Kasumi-1 (cell line): ENCODE results near the gene PSENEN.
"Not testable (repeated sequence)": the region's sequence is repeated elsewhere in the genome, so short reads cannot be mapped to it uniquely, and the experiment has no call there.

Source experiments
- DNase-seq, 2 experiments: peaks; one replicate each; lab custom pipeline; 2025; lab: John Stamatoyannopoulos, UW

PSENEN gene

DNA sequence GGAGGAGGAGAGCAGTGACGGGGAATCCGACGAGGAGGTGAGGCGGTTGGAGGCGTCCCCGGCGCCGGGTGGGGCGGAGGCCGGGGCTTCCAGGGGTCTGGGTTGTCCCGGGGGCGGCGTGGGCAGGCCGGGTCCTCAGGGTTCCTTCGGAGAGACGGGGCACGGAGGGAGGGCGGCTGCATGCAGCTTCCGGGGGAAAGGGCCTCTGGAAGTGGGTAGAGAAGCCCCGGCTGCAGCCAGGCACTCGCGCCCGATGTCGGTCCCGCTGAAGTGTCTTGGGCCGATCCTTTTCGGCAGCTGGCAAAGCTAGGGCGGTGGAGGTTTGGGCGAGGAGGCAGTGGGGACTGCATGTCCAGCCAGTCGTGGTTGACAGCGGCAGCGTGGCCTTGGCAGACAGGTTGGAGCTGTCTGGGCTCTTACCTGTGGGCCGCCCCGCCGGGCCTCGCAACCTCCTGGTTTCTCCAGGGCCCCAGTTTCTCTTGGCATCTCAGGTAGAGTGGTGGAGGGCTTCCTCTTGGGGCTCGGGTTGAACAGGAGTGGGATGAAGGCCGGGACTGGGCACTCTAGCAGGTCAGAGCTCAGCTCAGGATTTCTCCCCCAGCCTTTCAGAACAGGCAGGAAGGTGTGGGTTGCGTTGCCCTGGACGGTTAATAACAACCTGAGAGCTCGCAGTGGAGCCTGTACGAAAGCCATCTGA, 27.0 kb upstream of the PSENEN start:
- DNase-seq, result peak; percentile 11 to 24

DNA sequence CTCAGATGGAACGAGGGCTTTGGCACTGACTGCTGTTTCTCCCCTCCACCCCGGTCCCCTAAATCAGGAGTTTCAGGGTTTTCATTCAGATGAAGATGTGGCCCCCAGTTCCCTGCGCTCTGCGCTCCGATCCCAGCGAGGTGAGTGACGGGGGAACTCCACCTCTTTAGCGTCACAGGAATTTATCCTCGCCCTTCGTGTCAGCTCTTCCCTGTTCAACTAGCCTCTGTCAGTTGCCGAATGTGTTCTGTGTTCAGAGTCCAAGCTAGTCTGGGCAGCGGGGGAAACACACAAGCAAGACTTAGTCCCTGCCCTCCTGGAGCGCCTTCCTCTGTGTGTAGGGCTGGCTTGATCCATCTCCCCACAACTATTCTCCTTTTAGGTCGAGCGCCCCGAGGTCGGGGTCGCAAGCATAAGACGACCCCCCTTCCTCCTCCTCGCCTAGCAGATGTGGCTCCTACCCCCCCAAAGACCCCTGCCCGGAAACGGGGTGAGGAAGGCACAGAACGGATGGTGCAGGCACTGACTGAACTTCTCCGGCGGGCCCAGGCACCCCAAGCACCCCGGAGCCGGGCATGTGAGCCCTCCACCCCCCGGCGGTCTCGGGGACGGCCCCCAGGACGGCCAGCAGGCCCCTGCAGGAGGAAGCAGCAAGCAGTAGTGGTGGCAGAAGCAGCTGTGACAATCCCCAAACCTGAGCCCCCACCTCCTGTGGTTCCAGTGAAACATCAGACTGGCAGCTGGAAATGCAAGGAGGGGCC, 25.9 kb upstream of the PSENEN start:
- no peak for DNase-seq

DNA sequence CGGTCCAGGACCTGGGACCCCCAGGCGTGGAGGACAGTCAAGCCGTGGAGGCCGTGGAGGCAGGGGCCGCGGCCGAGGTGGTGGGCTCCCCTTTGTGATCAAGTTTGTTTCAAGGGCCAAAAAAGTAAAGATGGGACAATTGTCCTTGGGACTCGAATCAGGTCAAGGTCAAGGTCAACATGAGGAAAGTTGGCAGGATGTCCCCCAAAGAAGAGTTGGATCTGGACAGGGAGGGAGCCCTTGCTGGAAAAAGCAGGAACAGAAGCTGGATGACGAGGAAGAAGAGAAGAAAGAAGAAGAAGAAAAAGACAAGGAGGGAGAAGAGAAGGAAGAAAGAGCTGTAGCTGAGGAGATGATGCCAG, 25.3 kb upstream of the PSENEN start:
- DNase-seq, result no peak

DNA sequence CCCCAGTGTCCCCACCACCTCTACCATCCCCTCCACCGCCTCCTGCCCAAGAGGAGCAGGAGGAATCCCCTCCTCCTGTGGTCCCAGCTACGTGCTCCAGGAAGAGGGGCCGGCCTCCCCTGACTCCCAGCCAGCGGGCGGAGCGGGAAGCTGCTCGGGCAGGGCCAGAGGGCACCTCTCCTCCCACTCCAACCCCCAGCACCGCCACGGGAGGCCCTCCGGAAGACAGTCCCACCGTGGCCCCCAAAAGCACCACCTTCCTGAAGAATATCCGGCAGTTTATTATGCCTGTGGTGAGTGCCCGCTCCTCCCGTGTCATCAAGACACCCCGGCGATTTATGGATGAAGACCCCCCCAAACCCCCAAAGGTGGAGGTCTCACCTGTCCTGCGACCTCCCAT, 24.8 kb upstream of the PSENEN start:
- DNase-seq, result no peak

DNA sequence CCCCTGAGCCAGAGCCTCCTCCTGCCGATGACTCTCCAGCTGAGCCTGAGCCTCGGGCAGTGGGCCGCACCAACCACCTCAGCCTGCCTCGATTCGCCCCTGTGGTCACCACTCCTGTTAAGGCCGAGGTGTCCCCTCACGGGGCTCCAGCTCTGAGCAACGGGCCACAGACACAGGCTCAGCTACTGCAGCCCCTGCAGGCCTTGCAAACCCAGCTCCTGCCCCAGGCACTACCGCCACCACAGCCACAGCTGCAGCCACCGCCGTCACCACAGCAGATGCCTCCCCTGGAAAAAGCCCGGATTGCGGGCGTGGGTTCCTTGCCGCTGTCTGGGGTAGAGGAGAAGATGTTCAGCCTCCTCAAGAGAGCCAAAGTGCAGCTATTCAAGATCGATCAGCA, 24.1 kb upstream of the PSENEN start:
- no peak for DNase-seq

DNA sequence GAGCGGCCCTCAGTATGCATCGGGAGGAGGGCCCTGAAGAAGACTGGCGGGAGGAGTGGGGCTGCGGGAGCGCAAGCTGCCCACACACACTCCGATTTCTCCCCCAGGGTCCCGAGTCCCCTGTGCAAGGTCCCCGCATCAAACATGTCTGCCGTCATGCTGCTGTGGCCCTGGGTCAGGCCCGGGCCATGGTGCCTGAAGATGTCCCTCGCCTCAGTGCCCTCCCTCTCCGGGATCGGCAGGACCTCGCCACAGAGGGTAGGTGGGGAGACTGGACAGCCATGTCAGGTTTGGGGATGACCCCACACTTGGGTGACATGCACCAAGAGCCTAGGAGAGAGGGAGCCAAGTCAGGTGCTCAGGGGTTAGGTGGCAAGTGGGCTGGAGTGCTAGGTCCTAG, 23.0 kb upstream of the PSENEN start:
- DNase-seq, result no peak

DNA sequence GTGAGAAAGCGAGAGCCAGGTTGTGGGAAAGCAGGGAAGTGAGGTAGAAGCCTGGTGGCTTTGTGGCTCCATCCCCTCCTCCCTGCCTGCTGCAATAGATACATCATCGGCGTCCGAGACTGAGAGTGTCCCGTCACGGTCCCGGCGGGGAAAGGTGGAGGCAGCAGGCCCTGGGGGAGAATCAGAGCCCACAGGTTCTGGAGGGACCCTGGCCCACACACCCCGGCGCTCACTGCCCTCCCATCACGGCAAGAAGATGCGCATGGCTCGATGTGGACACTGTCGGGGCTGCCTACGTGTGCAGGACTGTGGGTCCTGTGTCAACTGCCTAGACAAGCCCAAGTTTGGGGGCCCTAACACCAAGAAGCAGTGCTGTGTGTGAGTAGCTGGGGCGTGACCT, 22.6 kb upstream of the PSENEN start:
- no peak for DNase-seq

DNA sequence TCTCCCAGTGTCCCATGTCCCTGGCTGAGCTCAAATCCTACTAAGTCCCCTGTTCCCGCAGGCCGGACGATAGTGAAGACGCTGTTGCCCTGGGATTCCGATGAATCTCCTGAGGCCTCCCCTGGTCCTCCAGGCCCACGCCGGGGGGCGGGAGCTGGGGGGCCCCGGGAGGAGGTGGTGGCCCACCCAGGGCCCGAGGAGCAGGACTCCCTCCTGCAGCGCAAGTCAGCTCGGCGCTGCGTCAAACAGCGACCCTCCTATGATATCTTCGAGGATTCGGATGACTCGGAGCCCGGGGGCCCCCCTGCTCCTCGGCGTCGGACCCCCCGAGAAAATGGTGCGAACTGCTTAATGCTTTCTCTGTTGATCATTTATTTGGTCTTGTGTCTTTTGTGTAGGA, 21.8 kb upstream of the PSENEN start:
- DNase-seq, result no peak

DNA sequence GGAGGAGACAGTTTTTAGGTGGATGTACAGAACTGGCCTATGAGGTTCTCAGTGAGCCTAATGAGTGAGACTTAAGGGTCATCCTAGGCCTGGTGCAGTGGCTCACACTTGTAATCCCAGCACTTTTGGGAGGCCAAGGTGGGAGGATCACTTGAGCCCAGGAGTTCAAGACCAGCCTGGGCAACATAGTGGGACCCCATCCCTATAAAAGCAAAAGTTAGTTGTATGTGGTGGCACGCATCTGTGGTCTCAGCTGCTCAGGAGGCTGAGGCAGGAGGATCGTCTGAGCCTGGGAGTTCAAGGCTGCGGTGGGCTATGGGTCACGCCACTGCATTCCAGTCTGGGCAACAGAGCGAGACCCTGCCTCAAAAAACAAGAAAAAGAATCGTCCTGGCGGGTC, 21.3 kb upstream of the PSENEN start:
- DNase-seq, result not testable (repeated sequence)

DNA sequence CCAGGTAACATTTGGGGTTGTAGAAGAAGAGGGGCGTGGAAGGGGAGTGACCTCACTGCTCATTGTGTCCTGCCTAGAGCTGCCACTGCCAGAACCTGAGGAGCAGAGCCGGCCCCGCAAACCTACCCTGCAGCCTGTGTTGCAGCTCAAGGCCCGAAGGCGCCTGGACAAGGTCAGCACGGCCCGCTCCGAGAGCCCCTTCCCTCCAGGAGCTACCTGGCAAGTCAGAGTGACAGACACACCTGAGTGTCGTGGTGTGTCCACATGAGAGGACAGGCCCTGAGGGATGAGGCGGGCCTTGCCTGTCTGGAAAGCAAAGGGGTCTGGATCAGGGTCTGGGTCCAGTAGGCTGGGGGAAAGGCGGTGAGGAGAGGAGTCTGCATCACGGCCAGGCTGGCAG, 20.9 kb upstream of the PSENEN start:
- no peak for DNase-seq

DNA sequence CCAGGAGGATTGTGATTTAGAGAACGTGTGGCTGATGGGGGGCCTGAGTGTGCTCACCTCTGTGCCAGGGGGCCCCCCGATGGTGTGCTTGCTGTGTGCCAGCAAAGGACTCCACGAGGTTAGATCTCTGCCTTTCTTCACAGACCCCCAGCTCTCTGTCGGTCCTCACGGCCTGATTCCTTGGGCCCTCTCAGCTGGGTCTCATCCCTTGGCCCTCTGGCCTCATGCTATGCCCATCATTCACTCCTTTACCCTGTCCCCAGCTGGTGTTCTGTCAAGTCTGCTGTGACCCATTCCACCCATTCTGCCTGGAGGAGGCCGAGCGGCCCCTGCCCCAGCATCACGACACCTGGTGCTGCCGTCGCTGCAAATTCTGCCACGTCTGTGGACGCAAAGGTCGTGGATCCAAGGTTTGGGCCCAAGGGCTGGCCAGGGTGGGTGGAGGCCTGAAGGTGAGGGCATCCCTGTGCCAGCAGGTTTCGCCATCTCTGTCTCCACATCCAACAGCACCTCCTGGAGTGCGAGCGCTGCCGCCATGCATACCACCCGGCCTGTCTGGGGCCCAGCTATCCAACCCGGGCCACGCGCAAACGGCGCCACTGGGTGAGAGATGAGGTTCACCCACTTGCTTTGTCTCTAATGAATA, 20.1 kb upstream of the PSENEN start:
- no peak for DNase-seq

DNA sequence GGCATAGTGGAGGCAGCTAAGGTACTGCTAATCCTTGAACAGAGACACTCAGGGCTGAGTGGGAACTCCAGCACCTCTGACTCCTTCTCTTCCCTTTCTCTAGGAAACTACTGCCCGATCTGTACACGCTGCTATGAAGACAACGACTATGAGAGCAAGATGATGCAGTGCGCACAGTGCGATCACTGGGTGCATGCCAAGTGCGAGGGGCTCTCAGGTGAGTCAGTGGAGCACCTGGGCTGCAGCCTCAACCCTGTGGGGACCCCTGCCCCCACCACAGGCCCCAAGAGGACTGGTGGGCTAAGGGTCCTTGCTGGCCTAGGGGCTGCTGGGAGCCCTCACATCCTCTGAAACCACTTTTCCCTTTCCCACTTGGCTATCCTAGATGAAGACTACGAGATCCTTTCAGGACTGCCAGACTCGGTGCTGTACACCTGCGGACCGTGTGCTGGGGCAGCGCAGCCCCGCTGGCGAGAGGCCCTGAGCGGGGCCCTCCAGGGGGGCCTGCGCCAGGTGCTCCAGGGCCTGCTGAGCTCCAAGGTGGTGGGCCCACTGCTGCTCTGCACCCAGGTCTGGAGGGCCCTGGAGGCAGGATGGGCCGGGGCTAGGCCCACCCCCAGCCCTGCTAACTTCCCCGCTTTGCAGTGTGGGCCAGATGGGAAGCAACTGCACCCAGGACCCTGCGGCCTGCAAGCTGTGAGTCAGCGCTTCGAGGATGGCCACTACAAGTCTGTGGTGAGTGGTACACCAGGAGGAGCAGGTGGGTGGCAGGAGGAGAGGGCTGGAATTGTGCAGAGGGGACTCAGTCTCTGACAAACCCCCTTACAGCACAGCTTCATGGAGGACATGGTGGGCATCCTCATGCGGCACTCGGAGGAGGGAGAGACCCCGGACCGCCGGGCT, 18.1 kb upstream of the PSENEN start:
- DNase-seq, result no peak

DNA sequence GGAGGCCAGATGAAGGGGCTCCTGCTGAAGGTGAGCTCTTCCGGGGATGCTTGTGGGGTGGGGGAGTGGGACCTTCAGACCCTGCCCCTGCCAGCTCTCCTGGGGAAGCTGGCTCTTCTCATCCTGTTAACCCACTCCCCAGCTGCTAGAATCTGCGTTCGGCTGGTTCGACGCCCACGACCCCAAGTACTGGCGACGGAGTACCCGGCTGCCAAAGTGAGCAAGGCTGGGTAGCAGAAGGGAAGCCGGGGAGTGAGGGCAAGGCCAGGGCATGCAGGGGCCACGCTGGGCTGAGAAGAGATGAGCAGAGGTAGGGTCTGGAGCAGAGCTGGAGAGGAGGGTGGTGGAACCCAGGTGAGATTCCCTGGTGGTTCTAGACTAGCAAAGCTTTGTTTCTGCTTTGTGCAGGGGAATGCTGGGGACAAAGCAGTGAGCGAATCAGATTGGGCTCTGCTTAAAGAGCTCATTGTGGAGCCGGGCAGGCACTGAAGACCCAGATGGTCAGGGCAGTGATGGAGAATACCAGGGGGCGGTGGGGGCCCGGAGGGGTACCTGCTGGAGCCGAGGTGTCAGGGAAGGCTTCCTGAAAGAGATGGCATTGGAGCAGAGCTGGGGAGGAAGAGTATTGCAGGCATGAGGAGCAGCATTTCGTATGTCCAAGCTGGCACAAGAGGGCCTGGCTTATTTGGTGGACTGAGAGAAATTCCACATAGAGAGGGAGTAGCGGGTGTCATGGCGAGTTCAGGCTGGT, 17.3 kb upstream of the PSENEN start:
- DNase-seq, result no peak

DNA sequence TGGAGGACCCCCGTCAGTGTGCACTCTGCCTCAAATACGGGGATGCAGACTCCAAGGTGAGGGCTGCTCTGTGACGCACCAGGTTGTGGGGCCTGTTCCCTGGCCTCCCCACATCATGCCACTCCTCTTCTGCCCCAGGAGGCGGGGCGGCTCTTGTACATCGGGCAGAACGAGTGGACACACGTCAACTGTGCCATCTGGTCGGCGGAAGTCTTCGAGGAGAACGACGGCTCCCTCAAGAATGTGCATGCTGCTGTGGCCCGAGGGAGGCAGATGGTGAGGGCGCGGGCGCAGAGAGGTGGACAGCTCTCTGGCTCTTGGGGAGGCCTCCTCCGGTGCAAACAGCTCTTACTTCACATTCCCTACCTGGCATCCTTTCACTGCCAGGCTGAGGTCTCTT, 16.4 kb upstream of the PSENEN start:
- DNase-seq, result no peak

DNA sequence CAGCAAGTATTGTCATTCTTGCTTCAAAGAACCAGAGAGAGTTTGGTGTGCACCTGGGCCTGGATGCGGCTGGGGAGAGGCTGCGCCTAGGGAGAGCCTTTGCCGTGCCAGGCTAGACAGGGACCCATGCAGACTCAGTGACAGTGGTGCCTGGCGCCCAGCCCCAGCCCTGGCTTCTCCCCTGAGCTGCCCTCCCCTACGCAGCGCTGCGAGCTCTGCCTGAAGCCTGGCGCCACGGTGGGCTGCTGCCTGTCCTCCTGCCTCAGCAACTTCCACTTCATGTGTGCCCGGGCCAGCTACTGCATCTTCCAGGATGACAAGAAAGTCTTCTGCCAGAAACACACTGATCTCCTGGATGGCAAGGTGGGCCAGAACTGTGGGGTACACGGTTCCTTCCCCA, 15.7 kb upstream of the PSENEN start:
- DNase-seq, result no peak

DNA sequence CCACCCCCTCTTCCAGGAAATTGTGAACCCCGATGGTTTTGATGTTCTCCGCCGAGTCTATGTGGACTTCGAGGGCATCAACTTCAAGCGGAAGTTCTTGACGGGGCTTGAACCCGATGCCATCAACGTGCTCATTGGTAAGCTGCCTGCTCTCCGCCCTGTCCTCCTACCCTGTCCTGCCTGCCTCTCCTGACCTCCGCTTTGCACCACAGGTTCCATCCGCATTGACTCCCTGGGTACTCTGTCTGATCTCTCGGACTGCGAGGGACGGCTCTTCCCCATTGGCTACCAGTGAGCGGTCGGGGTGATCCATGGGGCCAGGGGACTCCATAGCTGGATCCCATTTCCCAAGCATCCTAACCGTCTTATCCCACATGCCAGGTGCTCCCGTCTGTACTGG, 15.1 kb upstream of the PSENEN start:
- DNase-seq, result no peak

DNA sequence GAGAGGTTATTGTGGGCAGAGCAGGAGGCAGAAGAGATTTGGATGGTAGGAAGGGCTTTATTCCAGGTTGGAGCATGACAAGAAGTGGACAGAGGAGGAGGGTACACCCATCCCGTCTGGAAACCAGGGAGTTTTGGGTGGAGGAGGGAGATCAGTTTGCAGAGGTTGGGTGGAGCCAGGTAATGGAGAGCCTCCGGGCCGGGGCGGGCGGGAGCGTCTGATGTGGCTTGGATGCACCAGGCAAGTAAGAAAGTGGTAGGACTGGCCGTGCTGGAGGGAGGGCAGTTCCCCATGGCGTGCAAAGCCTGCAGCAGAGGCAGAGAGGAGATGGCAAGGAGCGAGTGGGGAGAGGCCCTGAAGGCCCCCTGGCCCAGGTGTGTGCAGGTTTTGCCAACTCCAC, 14.1 kb upstream of the PSENEN start:
- DNase-seq, result no peak

DNA sequence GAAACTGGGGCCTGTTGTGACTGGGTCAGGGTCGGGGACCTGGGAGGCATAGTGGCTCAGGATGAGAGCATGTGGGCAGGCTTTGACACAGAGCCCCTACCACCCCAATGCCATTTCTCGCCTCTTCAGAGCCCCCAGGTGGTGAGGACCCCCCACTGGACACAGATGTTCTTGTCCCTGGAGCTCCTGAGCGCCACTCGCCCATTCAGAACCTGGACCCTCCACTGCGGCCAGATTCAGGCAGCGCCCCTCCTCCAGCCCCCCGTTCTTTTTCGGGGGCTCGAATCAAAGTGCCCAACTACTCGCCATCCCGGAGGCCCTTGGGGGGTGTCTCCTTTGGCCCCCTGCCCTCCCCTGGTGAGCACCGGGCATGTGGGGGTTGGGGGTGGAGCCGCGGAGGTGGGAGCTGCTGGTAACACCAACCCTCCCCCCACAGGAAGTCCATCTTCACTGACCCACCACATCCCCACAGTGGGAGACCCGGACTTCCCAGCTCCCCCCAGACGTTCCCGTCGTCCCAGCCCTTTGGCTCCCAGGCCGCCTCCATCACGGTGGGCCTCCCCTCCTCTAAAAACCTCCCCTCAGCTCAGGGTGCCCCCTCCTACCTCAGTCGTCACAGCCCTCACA, 13.6 kb upstream of the PSENEN start:
- DNase-seq, result no peak

DNA sequence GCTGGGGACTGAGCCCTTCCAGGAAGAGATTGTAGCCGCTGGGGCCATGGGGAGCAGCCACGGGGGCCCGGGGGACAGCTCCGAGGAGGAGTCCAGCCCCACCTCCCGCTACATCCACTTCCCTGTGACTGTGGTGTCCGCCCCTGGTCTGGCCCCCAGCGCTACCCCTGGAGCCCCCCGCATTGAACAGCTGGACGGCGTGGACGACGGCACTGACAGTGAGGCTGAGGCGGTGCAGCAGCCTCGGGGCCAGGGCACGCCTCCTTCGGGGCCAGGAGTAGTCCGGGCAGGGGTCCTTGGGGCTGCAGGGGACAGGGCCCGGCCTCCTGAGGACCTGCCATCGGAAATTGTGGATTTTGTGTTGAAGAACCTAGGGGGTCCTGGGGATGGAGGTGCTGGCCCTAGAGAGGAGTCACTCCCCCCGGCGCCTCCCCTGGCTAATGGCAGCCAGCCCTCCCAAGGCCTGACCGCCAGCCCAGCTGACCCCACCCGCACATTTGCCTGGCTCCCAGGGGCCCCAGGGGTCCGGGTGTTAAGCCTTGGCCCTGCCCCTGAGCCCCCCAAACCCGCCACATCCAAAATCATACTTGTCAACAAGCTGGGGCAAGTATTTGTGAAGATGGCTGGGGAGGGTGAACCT, 12.8 kb upstream of the PSENEN start:
- DNase-seq, result no peak
